ENCODE results near the gene HDGF.

Gene HDGF

DNA sequence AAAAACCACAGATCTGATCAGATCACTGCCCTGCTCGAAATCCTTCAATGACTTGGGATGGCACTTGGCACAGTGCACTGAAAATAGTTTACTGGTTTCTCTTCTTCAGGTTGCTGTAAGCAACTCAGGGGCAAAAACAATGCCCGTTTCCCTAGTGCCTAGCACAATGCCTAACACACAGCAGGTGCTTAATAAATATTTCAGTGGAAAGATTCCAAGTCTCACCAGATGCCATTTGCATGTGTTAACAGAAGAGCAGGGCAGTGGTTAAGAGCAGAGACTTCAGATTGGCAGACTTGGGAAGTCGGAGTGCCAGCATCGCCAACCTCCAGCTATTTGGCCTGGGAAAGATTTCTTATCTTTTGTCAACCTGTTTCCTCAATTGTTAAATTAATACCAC, 34.1 kb downstream of the HDGF start:
- DNase-seq, result no peak

DNA sequence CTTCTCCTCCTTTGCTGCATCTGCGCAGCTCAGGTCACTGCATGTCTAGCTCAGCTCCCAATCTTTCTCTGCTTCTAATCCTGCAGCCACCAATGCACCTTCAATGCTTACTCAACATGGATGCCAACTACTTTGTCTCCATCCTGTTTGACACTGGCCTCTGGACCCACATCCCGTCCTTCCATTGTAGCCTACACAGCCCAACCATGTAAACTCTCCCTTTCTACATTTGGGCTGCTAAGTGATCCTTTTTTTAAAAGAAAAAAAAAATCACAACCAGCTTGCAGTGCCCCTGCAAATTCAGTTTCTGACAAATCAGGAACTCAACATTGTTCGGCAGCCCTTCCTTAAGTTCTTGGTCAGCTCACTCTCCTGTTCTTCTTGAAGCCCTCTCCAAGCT, 36.6 kb downstream of the HDGF start:
- no peak for DNase-seq

- DNase-seq, result no peak
Measured at GRCh38 chr1:156712626-156713025, 38.8 kb downstream of the HDGF start.

DNA sequence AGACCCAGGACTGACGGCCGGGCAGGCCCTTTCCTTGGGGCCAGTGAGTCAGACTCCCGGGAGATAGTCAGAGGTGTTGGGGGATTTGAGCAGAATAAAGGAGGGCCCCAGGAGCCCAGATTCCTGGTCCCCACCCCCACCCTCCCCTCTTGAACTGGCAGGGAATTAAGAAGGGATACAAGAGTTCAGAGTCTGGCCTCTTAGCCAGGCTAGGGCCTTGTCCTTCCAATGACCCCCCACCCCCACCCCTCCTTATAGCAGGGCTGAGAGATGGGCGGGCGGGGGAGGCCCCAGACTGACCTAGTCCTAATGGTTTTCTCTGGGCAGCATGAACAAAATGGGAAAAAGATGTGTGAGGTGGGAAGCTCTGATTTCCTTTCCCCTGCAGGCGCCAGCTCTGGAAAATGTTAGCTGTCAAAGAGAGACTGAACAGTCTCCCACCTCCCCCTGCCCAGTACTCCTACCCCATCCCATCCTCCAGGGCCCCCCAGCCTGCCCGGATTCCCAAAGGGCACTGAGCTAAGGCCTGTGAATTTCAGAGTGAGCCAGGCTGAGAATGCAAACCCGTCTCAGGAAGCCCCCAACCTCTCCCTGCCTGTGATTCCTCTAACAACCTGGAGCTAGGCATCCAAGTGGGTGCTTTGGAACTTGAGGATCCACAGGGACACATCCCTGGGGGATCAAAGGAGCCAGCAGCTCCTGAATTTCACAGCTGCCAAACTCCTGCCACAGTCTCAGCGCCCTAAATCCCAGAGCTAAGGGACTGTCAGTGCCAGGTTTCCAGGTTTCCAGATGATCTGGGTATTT, 40.3 kb downstream of the HDGF start:
- no peak for DNase-seq

DNA sequence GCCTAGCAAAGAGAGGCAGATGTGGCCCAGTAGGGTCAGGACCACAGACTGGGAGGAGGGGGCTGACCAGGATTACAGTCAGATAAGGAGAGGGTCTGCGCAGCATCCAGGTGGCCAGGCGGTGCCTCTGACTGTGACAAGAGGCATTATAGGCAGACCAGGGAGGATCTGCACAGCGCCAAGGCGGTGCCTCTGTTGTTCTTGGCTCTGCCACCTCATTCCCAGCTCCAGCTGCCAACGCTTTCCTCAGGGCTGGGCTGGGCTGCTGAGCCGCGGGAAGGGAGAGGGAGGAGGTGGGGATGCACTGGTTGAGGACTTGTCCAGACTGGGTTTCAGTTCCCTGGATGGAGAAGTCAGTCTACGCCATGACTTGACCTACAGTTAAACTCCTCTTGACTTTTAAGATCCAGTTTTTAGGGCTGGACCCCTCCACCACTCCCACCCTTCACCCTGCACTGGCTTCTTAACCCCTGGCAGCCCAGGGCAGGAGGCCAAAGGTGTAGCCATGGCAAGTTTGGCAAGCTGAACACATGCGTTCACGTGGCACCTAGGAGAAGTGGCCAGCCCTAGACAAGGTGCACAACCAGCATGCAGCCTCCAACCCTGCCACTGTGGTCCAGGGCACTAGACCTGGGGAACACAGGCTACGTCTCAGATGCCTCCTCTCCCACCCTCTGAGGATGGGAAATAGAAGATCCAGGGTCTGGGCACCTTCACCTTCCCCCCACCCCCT, 41.6 kb downstream of the HDGF start:
- DNase-seq, result no peak

- no peak for DNase-seq
Measured at GRCh38 chr1:156709031-156709430, 42.4 kb downstream of the HDGF start.

DNA sequence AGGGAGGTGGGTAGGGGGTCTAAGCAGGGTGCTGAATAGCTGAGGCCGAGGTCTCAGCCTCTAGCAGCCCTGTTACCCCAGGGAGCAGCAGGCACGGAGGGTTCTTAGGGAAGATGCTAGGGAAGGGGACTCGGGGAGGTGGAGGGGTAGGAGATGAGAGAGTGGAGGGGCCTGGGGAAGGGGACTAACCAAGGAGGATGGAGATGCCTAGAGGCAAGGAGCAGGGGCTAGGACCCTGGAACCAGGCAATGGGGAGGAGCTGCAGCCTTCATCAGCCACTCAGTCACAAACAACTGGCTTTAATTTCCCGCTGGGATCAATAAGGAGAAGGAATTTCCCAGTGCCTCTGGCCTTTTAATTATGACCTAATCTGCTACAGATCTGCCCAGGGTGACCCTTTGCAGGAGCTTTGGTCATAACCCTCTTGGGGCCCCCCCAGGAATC, 43.2 kb downstream of the HDGF start:
- no peak for DNase-seq

- no peak for DNase-seq
Measured at GRCh38 chr1:156707417-156708217, 43.9 kb downstream of the HDGF start.

DNA sequence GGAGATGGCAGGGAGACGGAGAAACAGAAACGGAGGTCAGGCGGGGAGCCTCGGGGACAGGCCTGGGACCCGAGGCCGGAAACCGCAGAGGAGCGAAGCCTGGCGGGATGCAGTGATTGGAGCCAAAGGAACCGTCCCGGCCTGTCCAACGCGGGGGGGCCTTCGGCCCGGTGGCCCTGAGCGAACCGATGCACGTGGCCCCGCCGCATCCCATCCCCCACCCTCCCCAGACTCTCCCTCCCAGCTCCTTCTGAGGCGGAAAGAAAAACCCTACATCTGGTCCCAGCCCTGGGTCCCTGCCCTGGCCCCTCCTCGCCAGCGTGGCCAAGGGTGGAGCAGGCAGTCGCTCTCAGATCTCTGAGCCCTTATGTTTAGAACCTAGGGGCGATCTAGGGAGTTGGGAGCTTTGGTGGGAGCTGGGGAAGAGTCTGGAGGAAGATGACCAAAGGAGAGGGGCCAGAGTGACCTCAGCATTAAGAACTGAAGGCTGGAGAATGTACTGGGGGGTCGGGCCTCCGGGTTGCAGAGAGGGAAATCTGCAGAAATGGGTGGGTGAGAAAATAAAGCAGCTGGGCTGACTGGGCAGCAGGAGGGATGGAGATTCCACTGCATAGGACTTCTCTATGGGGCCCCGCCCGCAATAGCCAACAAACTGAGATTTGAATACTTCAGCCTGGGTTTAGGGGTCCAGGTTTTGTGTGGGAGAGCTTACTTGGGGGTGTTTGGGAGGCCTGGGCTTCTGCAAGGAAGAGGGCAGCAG, 44.6 kb downstream of the HDGF start:
- DNase-seq, result no peak

- DNase-seq, result peak; percentile 56 to 71
Measured at GRCh38 chr1:156705918-156706656, 45.4 kb downstream of the HDGF start.

DNA sequence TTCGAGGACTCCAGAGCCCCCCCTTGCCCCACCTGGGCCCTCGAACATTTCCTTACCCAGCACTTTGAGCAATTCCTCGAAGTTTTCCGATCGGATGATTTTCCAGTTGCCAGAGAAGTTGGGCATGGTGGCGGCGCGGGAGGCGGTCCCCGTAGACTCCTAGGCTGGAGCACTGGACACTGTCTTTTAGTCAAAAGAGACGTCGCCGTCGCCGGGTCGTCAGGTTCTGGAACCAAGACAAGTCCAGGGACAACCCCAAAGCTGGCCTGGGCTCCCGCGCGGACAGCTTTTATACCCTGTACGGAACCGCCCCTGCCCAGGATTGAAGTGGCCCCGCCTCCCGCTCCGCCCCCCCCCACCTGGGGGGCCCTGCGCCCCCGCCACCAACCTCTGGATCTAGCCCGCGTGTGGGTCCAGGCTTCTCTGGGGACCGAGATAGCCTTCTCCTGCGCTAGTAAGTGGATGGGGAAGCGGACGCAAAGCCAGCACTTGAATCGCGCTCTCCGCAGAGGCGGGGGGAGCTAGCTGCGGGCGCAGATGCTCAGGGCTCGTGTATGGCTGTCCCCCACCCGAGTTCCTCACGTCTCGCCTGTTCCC, 46.1 kb downstream of the HDGF start, which contains the start of gene CRABP2:
Gene CRABP2 (minus strand): TSS at position 263 of the 597 bp plus-strand sequence. CDS start 137 bp downstream, at position 126.
- peak; percentile 41 to 70 for DNase-seq

- peak in 1 of 2 donors; percentile 72 for DNase-seq
Measured at GRCh38 chr1:156704930-156705320, 46.5 kb downstream of the HDGF start.

GRCh38 chr1:156704166-156704711, 47.2 kb downstream of the HDGF start:
- DNase-seq, result no peak

DNA sequence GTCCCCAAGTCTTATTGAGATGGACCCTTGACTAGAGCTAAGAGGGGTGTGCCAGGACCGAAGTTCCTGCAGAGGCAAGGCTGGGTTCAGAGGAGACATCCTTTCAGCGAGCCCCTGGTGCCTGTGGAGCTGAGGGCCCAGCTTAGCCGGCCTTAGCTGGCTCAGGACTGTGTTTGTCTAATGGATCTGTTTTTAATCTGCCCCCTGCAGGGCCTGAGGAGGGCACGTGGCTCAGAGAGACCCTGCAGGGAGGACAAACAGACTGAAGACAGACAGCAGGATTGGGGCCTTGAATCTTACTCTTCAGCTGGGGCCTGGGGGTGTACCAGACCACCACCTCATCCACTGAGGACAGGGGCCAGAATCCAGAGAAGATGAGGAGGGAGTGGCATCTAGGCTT, 47.7 kb downstream of the HDGF start:
- no peak for DNase-seq

DNA sequence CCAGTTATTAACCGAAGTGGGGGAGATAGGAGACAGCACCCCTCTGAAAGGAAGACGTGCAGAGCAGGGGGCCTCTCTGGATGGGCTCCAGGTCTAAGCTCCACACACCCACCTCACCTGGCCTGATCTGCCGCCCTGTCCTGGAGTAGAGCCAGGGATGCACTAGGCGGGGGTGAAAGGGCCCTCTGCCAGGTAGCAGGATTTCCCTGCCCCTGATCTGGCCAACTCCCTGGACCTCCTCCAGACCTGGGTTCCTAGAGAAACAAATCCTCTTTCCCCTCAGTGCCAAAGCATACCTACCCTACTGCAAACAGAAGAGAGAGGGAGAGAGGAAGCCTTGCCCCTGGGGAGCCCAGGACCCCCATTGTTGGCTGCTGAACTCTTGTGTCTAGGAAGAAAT, 48.1 kb downstream of the HDGF start:
- no peak for DNase-seq

DNA sequence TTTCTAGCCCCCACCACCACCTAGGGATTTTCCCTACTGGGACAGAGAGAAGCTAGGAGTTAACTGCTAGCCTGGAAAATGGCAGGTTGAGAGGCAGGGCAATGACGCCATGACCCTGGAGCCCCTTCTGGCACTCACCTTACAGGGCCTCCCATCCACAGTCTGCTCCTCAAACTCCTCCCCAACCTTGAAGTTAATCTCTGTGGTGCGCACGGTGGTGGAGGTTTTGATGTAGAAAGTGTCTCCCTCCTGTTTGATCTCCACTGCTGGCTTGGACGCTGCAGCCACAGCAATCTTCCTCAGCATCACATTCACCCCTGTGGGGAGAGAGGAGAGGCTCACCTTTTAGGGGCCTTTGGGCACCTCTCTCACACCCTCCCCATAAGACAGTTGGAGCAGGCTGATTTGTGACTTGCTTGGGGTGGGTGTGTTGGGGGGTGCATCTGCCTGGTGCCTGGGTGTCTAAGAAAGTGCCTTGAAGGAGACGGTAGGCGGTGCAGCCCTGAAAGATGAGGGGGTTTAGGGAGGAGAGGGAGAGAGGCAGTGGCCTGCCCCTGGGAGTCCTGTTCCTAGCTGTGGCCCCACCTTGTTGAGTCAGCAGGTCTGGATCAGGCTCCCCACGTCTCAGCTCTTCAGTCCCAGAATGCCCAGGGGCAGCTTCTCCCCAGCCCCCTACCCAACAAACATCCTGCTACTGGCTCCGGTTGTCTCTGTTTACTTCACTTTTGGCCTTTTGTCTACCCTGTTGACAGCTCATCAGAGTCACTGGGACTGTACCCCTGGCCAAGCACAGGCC, 50.5 kb downstream of the HDGF start:
- DNase-seq, result no peak

GRCh38 chr1:156698995-156699394, 52.5 kb downstream of the HDGF start:
- DNase-seq, result peak; percentile 73 to 93

GRCh38 chr1:156697481-156697880, 54.0 kb downstream of the HDGF start:
- DNase-seq, result no peak

- no peak for DNase-seq
Measured at GRCh38 chr1:156696755-156697154, 54.7 kb downstream of the HDGF start.

DNA sequence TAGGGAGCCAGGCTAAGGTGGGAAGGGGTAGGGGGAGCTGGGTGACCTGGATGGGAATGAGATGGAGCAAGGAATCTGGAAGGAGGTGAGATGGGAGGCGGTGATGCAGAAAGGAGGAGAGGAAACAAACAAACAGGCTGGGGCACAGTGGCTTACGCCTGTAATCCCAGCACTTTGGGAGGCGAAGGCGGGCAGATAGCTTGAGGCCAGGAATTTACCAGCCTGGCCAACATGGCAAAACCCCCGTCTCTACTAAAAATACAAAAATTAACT, 56.8 kb downstream of the HDGF start:
- DNase-seq, result no peak
